ENCODE data around the gene SMAP1.

- TF ChIP-seq ZNF121 (tag by site-specific recombination; IDR thresholded peaks at IDR 0.05) (no peak), ELK4 (IDR thresholded peaks at IDR 0.05; ENCODE audit: borderline replicate concordance, low read depth, low read length) (no peak), SP2 (tag by site-specific recombination; IDR thresholded peaks at IDR 0.05) (no peak), CTCF (tag by site-specific recombination; IDR thresholded peaks at IDR 0.05) (no peak), ZBTB21 (tag by site-specific recombination; IDR thresholded peaks at IDR 0.05) (no peak), ZNF558 (tag by site-specific recombination; IDR thresholded peaks at IDR 0.05) (no peak), ZNF561 (tag by site-specific recombination; IDR thresholded peaks at IDR 0.05; ENCODE audit: borderline replicate concordance) (no peak), ZNF629 (tag by site-specific recombination; IDR thresholded peaks at IDR 0.05) (no peak)
Observed at GRCh38 chr6:70879496-70879895, 211.8 kb downstream of the SMAP1 start.
